ENCODE data around the gene PDGFA.

Gene PDGFA

DNA sequence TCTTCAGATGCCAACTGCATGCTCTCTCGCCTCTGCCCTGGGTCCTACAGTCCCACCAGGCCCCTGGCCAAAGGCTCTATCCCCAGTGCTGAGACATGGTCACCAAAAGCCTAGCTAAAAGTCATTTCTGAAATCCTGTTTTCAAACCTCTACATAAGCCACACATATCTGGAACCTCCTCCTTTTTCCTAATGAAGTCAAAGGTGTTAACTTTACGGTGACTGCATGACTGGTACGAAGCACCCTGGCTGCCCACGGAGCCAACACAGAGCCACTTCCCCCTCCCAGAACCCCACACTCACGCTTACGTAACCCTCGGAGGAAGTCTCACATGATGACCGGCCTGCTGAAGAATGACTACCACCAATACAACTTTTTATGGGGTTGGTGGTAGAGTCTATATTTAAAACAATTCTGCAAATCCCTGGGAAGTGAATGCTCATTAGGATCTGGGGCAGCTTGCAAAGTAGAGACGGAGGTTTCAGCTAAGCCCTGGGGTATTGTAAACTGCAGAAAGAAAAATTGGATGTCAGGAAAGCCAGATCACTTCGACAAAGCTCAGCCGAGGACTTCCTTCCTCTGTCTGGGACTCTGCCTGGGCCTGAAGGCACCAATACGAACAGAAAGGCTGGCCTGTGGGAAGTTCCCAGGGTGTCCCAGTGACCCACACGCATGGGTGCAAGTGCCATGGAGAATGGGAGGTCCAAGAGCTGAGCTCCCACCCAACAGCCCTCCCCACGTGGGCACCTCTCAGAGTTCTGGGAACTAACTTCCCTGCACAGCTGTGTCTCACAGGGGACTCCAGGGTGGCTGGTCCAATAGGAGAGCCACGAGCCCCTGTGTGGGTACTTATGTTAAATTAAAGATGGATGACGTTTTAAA, 50.7 kb downstream of the PDGFA start:
- no peak overlapping the region for H3K27ac ChIP-seq (ENCODE audit: low read length)
- H3K27me3 ChIP-seq (ENCODE audit: insufficient read depth, low read length): no peaks in the 10 kb centered on the region
- peaks cover 11% of the 10 kb centered on the region for H3K9me3 ChIP-seq (ENCODE audit: insufficient read depth, low read depth, low read length)
- H3K4me1 ChIP-seq (ENCODE audit: insufficient read depth, low read length): no peaks in the 10 kb centered on the region
- no peaks in the 10 kb centered on the region for H3K36me3 ChIP-seq (ENCODE audit: insufficient read depth, low read depth, low read length)
- no peak overlapping the region for H3K9ac ChIP-seq (ENCODE audit: low read depth, low read length)
- H3K4me3 ChIP-seq (ENCODE audit: low read length): no peak overlapping the region

DNA sequence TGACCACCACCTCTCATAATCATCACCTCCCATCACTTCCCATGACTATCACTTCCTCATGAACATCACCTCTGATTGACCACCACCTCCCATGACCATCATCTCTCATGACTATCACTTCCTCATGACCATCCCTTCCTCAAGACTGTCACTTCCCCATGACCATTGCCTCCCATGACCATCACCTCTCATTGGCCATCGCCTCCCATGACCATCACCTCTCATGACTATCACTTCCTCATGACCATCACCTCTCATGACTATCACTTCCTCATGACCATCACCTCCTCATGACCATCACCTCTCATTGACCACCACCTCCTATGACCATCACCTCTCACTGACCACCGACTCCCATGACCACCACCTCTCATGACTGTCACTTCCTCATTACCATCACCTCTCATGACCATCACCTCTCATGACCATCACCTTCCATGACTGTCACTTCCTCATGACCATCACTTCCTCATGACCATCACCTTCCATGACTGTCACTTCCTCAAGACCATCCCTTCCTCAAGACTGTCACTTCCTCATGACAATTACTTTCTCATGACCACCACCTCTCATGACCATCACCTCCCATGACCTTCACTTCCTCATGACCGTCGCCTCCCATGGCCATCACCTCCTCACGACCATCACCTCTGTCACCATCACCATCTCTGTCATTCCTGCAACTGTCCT, 51.6 kb downstream of the PDGFA start:
- peaks cover 11% of the 10 kb centered on the region for H3K9me3 ChIP-seq (ENCODE audit: insufficient read depth, low read depth, low read length)
- no peaks in the 10 kb centered on the region for H3K27me3 ChIP-seq (ENCODE audit: insufficient read depth, low read length)
- H3K27ac ChIP-seq (ENCODE audit: low read length): no peak overlapping the region
- no peaks in the 10 kb centered on the region for H3K4me1 ChIP-seq (ENCODE audit: insufficient read depth, low read length)
- H3K36me3 ChIP-seq (ENCODE audit: insufficient read depth, low read depth, low read length): no peaks in the 10 kb centered on the region
- H3K9ac ChIP-seq (ENCODE audit: low read depth, low read length): no peak overlapping the region
- no peak overlapping the region for H3K4me3 ChIP-seq (ENCODE audit: low read length)

DNA sequence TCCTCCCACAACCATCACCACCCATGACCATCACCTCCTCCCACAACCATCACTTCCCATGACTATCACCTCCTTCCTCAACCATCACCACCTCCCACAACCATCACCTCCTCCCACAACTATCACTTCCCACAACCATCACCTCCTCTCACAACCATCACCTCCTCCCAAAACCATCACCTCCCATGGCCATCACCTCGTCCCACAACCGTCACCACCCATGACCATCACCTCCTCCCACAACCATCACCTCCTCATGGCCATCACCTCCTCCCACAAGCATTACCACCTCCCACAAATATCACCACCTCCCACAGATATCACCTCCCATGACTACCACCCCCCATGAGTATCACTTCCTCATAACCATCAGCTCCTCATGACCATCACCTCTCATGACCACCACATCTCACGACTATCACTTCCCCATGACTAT, 52.2 kb downstream of the PDGFA start:
- no peaks in the 10 kb centered on the region for H3K27me3 ChIP-seq (ENCODE audit: insufficient read depth, low read length)
- H3K9ac ChIP-seq (ENCODE audit: low read depth, low read length): no peak overlapping the region
- no peaks in the 10 kb centered on the region for H3K36me3 ChIP-seq (ENCODE audit: insufficient read depth, low read depth, low read length)
- H3K4me3 ChIP-seq (ENCODE audit: low read length): no peak overlapping the region
- no peak overlapping the region for H3K27ac ChIP-seq (ENCODE audit: low read length)
- no peaks in the 10 kb centered on the region for H3K4me1 ChIP-seq (ENCODE audit: insufficient read depth, low read length)
- H3K9me3 ChIP-seq (ENCODE audit: insufficient read depth, low read depth, low read length): peaks cover 11% of the 10 kb centered on the region

DNA sequence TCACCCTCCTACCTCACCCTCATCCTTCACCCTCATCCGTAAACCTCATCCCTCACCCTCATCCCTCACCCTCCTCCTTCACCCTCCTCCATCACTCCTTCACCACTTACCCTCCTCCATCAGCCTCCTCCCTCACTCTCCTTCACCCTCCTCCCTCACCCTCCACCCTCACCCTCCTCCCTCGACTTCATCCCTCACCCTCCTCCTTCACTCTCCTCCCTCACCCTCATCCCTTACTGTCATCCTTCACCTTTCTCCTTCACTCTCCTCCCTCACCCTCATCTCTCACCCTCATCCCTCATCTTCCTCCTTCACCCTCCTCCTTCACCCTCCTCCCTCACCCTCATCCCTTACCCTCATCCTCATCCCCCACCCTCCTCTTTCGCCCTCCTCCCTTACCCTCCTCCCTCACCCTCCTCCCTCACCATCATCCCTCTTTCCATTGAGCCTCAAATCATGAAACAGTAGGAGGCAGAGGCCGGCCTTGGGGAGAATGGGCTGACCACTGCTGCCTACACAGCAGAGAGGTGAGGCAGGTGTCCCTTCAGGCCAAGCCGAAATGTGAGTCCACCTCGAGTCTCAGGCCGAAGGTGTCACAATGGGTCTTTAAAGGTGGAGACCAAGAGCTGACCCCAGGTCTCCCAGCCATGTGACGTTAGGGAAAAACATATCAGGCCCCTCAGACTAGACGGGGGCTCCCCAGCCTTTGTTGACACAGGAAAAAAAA, 53.0 kb downstream of the PDGFA start:
- H3K27me3 ChIP-seq (ENCODE audit: insufficient read depth, low read length): no peaks in the 10 kb centered on the region
- no peaks in the 10 kb centered on the region for H3K4me1 ChIP-seq (ENCODE audit: insufficient read depth, low read length)
- no peak overlapping the region for H3K27ac ChIP-seq (ENCODE audit: low read length)
- H3K4me3 ChIP-seq (ENCODE audit: low read length): no peak overlapping the region
- peaks cover 11% of the 10 kb centered on the region for H3K9me3 ChIP-seq (ENCODE audit: insufficient read depth, low read depth, low read length)
- H3K36me3 ChIP-seq (ENCODE audit: insufficient read depth, low read depth, low read length): no peaks in the 10 kb centered on the region
- H3K9ac ChIP-seq (ENCODE audit: low read depth, low read length): no peak overlapping the region

DNA sequence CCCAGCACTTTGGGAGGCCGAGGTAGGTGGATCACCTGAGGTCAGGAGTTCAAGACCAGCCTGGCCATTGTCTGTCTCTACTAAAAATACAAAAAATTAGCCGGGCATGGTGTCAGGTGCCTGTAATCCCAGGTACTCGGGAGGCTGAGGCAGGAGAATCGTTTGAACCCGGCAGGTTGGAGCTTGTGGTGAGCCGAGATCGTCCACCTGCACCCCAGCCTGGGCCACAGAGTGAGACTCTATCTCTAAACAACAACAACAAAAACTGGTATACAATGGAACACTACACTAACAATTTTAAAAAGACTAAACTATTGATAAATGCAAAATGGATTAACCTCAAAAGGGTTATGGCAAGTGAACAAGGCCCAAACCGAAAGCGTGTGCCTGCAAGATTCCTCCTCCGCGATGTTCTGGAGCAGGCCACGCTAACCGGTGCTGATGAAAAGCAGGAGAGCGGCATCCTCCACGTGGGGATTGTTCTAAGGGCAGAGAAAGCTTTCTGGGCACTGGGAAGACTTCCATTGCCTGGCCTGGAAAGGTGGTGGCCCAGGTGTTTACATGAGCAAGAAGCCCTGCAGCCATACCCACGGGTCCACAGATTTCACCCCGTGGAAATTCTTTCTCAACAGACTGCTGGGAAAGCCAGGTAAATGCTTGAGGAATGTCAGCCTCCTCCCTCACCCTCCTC, 53.8 kb downstream of the PDGFA start:
- Histone ChIP-seq H3K27ac (ENCODE audit: low read length) (no peak overlapping the region), H3K4me1 (ENCODE audit: insufficient read depth, low read length) (no peaks in the 10 kb centered on the region), H3K27me3 (ENCODE audit: insufficient read depth, low read length) (no peaks in the 10 kb centered on the region), H3K9ac (ENCODE audit: low read depth, low read length) (no peak overlapping the region), H3K4me3 (ENCODE audit: low read length) (no peak overlapping the region), H3K9me3 (ENCODE audit: insufficient read depth, low read depth, low read length) (peaks cover 11% of the 10 kb centered on the region), H3K36me3 (ENCODE audit: insufficient read depth, low read depth, low read length) (no peaks in the 10 kb centered on the region)

DNA sequence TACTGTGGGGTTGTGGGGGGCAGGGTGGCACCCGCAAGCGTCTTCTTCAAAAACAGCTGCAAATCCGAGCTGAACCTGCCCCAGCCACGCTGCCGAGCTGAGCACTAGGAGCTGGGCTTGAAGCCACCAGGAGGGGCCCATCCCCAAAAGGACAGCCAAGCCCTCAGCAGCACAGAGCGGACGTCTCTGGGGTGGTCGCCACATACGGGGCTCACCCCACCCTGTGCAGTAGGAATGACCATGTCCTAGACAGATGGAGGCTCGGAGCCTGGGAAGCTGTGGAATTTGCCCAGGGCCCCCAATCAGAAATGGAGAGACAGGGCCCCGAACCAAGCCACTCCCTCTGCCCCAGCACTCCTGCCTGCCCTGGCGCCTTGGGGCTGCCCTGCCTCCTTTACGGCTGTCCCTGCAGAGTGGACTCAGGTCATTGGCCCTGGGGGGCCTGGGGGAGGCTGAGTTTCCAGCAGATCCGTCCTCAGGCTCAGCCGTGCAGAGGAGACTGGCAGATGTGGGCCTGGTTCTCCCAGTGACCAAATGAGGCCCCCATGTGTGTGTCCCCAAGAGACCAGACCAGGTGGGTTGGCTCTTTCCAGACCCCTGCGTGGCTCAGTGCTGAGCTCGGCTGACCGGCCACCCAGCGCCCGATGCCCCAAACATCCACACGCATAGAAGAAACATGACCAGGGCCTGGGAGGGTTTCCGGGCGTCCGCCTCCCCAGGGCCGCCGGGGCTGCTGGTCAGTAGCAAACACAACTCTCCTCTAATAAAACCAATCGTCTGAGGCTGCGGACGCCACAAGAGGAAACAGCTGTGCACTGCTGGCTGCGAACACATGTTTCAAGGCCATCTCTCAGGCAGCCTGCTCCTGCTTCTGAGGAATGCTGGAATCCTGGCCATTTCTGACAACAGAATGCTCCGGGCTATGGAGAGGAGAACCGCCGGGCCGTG, 54.9 kb downstream of the PDGFA start:
- Histone ChIP-seq H3K27me3 (ENCODE audit: insufficient read depth, low read length) (no peaks in the 10 kb centered on the region), H3K36me3 (ENCODE audit: insufficient read depth, low read depth, low read length) (no peaks in the 10 kb centered on the region), H3K4me3 (ENCODE audit: low read length) (no peak overlapping the region), H3K9ac (ENCODE audit: low read depth, low read length) (no peak overlapping the region), H3K27ac (ENCODE audit: low read length) (no peak overlapping the region), H3K9me3 (ENCODE audit: insufficient read depth, low read depth, low read length) (peaks cover 11% of the 10 kb centered on the region), H3K4me1 (ENCODE audit: insufficient read depth, low read length) (no peaks in the 10 kb centered on the region)

DNA sequence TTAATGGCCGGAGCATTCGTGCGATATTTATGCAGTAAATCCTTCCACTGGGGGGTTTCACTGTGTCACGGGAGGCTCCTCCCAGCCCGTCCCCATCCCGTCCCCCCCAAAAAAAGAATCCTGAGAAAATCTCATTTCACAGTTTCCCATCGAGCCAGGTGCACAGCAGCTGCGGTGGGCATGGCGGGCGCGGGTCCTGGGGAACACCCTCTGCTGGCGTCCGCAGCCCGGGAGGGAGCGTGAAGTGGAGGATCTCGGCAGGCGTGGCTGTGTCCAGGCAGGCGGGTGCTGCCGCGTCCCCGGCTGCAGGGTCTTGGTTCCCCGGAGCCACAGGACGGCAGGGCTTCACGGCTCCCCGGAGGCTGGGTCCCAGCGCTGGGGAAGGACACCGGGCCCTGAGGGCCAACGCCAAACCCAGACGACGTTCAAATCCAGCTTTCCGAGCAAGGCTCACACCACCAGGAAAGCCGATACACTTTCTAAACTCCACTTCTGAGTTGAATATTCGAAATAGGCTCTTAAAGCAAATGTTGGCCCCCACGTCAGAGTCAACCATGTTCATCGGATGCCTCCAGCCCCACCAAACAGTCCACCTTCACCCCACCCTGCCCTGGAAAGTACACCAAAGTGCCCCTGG, 55.7 kb downstream of the PDGFA start:
- H3K27me3 ChIP-seq (ENCODE audit: insufficient read depth, low read length): no peaks in the 10 kb centered on the region
- H3K9ac ChIP-seq (ENCODE audit: low read depth, low read length): no peak overlapping the region
- H3K27ac ChIP-seq (ENCODE audit: low read length): no peak overlapping the region
- H3K9me3 ChIP-seq (ENCODE audit: insufficient read depth, low read depth, low read length): peaks cover 11% of the 10 kb centered on the region
- no peaks in the 10 kb centered on the region for H3K36me3 ChIP-seq (ENCODE audit: insufficient read depth, low read depth, low read length)
- H3K4me1 ChIP-seq (ENCODE audit: insufficient read depth, low read length): no peaks in the 10 kb centered on the region
- no peak overlapping the region for H3K4me3 ChIP-seq (ENCODE audit: low read length)

DNA sequence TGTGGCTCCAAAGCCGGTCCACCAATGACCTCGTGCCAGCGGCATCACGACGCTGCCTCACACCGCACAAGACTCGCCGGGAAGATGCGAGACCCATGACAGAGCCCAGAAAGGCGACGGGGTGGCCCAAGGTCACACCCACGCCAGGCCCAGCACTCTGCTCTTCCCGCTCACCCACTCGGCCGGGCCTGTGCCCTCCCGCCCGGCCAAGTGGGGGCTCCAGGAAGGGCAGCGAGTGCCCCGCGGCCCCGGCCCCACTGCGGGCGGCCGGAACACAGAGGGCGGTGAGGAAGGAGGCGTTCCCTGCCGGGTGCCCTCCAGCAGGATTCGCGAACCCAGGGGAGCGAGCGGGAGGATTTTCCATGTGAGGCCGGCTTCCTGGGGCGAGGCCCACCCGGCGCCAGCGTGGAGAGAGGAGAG, 56.3 kb downstream of the PDGFA start:
- Histone ChIP-seq H3K9ac (ENCODE audit: low read depth, low read length) (no peak overlapping the region), H3K4me3 (ENCODE audit: low read length) (no peak overlapping the region), H3K36me3 (ENCODE audit: insufficient read depth, low read depth, low read length) (no peaks in the 10 kb centered on the region), H3K9me3 (ENCODE audit: insufficient read depth, low read depth, low read length) (peaks cover 10% of the 10 kb centered on the region), H3K27ac (ENCODE audit: low read length) (no peak overlapping the region), H3K27me3 (ENCODE audit: insufficient read depth, low read length) (no peaks in the 10 kb centered on the region), H3K4me1 (ENCODE audit: insufficient read depth, low read length) (no peaks in the 10 kb centered on the region)

DNA sequence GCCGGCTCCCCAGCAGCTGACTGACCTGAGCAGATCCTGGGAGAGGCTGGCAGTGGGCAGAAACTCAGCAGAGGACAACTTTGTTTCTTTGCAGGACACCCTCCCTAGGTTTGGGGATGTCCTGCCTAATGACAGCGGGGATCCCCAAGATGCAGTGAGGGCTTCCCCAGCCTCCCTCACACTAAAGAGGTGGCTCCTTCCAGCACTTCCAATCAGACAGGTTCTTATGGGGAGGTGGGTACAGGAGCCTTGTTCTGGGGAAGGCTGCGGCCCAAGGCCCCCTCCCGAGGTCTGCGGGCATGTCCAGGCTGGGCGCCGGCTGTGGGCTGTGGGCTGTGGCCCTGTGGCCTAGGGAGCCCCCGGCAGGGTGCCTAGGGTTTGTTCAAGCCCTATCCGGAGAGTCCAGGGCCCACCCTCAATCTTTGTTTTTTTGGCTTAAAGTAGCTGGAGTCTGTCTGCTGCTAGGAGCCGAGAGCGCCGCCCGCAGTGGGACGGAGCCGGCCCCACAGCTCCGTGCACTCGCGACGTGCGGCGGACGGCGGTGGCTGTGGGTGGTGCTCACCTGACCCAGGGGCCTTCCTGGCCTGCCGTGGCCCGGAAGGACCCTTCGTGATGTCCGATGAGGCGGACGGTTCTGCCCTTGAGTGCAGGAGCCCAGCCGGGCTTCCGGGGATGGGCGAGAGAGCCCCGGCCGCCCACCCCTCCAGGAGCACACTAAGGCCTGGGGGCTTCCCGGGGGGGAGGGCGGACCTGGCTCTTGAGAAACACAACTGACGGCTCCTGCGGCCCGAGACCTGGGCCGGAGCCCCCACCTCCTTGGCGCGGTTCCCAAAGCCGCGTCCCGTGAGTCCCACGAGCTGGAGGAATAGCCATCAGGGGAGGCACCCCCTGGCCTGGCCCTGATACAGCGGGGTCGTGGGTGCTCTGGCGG, 57.2 kb downstream of the PDGFA start:
- H3K9ac ChIP-seq (ENCODE audit: low read depth, low read length): no peak overlapping the region
- H3K9me3 ChIP-seq (ENCODE audit: insufficient read depth, low read depth, low read length): peaks cover 1% of the 10 kb centered on the region
- no peak overlapping the region for H3K27ac ChIP-seq (ENCODE audit: low read length)
- H3K4me3 ChIP-seq (ENCODE audit: low read length): no peak overlapping the region
- no peaks in the 10 kb centered on the region for H3K36me3 ChIP-seq (ENCODE audit: insufficient read depth, low read depth, low read length)
- no peaks in the 10 kb centered on the region for H3K4me1 ChIP-seq (ENCODE audit: insufficient read depth, low read length)
- H3K27me3 ChIP-seq (ENCODE audit: insufficient read depth, low read length): no peaks in the 10 kb centered on the region
